ENCODE data around the gene SIN3B. TPM values are rescaled to one million over a fixed set of nuclear protein-coding genes. Genes with fewer than 3 reads are reported as not detected.

SIN3B gene
- total RNA-seq, 1 experiment from 2014 or later: 14.5 TPM

DNA sequence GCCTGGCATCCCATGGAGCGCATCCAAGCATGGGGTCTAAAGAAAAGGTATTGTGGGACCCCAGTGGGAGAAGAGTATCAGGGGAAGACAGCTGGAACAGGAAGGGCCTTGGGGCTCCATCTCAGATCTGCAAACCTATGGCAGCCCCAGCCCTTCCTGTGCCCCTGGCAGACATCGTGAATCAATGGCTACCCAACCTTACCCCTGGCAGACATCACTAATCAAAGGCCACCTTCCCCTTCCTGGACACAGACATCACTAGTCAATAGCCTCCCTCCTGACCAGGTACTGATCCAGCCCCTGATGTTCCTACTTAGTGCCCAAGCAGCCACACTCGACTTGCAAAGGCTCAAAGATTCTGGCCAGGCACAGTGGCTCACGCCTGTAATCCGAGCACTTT is 75.4 kb downstream of the SIN3B start:
- no peak for DNase-seq (ENCODE audit: low read depth)

DNA sequence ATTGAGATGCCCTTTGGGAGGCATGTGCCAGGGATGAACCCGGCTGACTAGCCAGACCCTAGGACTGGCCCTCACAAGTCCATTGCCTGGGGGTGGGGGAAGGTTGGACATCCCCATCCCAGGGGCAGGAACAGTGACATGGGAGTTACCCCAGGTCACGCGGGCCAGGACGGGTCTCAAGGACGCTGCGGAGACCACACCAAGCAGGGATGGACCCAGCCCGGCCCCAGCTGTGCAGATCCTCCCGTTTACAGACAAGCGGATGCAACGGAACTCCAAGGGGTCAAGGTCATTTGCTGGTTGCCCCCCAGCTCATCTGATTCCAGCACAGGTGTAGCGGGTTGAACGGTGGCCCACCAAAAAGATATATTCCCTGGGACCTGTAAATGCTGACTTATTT is 79.6 kb downstream of the SIN3B start:
- DNase-seq (ENCODE audit: low read depth): no peak

DNA sequence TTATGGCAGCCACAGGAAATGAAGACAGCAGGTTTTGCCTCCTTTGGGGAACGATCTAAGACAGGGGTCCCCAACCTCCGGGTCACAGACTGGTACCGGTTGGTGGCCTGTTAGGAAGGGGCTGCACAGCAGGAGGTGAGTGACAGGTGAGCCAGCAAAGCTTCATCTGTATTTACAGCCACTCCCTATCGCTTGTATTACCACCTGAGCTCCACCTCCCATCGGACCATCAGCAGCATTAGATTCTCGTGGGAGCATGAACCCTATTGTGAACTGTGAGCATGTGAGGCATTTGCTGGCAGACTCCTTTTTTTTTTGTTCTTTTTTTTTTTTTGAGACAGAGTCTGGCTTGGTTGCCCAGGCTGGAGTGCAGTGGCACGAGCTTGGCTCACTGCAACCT is 81.8 kb downstream of the SIN3B start:
- no peak for DNase-seq (ENCODE audit: low read depth)

DNA sequence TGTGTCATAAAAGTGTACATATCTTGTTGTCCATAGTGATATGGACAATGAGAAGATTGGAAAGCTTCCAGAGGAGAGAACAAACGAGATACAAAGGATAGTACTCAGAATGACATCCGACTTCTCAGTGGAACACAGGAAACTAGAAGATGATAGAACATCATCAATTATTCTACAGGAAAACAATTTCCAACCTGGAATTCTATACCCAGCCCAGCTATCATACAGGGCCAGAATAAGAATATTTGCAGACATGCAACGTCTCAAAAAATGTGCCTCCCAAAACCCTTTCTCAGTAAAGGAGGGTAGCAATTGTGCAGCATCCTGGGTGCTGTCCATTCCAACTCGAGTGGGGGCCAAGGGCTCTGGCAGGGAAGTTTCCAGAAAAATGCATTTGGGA is 83.6 kb downstream of the SIN3B start:
- DNase-seq (ENCODE audit: low read depth): no peak

DNA sequence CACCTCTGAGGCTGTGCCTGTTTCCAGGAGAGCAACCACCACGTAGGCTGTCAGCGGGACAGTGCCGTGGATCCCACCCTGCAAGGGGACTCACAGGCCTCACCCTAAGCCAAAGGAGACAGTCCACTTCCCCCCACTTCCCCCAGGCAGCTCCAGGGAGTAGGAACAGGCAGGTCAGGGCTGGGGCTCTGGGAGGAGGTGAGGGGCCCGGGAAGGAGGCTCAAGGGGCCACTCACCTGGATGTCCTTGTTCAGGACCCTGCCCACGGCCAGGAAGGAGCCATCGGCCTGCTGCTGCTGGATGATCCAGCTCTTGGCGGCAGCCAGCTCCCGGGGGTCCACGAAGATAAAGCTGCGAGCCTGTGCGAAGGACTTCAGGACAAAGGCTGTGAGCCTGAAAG is 85.2 kb downstream of the SIN3B start:
- no peak for DNase-seq (ENCODE audit: low read depth)

DNA sequence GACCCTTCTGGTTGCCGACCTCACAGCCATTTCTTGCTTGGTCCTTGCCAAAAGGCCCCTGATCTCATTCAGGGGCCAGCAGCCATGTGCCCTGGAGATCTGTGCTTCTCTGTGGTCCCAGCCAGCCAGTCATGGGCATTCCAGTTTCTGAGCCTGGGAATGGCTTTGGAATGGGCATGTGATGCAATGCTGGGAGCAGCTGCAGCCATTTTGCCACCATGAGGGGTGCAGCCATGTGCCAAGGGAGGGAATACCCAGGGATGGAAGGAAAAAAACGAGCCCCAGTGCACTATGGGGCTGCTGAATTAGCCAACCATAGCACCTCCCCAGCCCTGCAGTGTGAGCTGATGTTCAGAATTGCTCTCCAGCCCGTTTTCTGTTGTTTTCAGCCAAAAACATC is 85.9 kb downstream of the SIN3B start:
- no peak for DNase-seq (ENCODE audit: low read depth)

DNA sequence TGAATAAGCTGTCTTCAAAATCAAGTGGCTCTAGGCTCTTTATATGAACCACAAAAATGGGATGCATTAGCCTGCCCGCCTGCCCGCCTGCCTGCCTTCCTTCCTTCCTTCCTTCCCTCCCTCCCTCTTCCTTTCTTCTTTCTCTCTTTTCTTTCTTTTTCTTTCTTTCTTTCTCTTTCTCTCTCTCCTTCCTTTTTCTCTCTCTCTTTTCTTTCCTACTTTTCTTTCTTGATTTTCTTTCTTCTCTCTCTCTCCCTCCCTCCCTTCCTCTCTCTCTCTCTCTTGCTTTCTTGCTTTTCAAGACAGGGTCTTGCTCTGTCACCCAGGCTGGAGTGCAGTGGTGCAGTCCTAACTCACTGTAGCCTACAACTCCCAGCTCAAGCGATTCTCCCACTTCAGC is 86.5 kb downstream of the SIN3B start:
- DNase-seq (ENCODE audit: low read depth): no peak

DNA sequence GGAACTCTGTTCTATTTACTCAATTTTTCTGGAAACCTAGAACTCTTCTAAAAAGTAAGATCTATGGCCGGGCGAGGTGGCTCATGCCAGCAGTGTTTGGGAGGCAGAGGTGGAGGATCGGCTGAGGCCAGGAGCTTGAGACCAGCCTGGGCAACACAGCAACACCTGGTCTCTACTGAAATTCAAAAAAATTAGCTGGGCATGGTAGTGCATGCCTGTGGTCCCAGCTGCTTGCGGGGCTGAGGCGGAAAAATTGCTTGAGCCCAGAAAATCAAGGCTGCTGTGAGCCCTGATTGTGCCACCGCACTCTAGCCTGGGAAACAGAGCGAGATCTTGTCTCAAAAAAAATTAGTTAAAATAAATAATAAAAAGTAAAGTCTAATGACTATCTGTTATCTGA is 88.2 kb downstream of the SIN3B start:
- DNase-seq (ENCODE audit: low read depth): no peak

DNA sequence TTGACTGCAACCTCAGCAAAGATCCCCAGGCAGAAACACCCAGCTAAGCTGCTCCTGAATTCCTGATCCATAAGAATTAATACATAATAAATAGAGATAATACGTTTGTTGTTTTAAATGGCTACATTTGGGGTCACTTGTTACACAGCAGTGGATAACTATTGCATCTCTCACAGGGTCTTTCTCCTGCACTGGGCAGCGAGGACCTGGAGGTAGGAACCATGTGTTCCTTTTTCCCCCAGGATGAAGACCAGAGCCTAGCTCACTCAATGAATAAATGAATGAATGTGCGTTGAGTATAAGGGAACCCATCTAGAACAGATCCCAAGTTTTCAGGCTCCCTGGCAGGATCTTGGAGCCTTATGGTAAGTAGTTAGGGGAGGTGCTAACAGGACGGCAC is 90.3 kb downstream of the SIN3B start:
- DNase-seq (ENCODE audit: low read depth): no peak

DNA sequence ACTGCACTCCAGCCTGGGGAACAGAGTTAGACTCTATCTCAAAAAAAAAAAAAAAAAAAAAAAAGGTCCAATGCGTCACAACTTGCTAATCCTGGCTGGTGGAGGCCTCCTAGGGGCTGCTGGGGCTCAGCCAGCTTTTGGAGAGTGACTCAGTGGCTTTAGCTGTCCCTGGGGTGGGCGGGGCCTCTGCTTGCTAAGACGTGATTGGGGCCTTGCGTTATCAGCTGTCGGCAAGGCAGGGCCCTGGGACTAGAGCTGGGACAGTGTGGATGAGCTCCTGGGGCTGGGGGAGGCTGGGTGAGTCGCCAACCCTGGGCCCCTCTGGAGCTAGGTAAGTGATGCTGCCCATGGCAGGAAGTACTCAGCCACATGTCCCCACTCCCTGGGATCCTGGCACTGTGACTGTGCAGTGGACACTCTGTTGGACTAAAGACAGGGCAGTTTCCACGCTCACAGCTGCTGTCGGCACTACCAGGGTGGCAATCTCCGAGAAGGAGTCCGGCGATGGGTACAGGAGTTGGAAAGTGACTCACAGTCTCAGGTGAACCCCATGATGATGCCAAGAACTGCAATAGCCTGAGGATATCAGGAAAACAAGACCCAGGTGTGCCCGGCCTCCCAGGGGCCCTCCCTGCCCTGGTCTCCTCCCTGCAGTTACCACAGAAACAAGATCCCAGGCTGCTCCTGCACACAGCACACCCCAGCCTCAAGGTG is 91.8 kb downstream of the SIN3B start:
- peak; percentile 89 for DNase-seq (ENCODE audit: low read depth)

DNA sequence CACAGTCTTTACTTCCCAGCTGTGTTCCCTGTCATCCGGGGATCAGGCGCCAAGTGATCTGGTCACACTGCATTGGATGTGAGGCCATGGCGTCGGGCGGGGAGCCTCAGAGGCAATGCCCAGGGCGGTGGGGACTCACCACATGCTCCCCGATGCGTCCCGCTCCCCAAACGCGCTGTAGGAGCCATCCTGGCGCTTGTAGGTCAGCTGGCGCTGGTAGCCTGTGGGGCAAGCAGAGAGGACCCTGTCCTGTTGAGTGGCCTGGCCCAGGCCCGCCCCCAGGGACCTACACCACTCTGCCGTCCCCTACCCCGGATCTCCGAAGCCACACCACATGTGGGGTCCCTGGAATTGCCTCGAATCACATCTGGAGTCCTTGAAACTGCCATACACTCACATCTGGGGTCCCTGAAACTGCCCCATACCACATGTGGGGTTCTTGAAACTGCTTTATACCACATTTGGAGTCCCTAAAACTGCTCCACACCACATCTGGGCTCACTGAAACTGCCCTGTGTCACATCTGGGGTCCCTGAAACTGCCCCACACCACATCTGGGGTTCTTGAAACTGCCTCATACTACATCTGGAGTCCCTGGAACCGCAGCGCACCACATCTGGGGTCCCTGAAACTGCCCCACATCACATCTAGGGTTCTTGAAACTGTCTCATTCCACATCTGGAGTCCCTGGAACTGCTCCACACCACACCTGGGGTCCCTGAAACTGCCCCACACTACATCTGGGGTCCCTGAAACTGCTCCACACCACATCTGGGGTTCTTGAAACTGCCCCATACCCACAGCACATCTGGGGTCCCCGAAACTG is 92.8 kb downstream of the SIN3B start:
- DNase-seq (ENCODE audit: low read depth): no peak

DNA sequence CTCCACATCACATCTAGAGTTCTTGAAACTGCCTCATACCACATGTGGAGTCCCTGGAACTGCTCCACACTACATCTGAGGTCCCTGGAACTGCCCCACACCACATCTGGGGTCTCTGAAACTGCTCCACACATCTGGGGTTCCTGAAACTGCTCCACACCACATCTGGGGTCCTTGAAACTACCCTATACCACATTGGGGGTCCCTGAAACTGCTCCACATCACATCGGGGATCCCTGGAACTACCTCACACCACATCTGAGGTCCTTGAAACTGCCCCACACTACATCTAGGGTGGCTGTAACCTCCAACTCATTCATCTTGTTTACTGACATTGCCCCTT is 93.4 kb downstream of the SIN3B start:
- no peak for DNase-seq (ENCODE audit: low read depth)

DNA sequence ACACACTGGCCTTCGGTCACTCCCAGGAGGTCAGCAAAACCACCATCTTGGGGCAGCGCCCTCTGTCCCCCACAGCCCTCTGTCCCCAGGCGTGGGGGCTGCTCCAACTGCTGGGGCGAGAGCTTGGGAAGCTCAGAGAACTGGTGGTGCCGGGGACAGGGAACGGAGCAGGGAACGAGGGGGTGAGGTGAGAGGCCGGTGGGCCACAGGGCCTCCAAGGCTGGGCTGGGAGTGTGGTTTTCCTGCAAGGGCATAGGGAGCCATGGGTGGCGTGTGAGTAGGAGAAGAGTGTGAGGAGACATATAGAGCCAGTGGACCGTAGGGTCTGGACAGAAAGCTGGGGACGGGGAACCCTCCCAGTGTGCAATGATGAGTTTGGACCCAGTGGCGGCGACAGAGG is 93.8 kb downstream of the SIN3B start:
- DNase-seq (ENCODE audit: low read depth): no peak

DNA sequence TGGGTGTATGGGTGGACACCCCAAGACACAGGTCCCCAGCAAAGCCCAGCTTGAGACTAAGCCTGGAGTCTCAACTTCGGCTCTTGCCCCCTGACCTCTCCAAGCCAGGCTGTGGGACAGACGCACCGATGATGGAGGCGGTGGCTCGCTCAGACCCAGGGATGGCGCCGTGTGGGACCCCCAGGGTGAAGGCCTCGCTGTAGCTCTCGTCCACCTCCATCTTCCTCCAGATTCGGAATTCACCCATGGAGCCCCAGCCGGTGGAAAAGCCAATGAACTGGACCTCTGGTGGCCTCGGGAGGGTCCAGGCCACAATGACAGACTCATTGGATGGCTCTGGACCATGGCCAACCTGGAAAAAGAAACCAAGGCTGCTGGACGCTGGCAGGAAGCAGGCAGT is 98.7 kb downstream of the SIN3B start:
- no peak for DNase-seq (ENCODE audit: low read depth)

DNA sequence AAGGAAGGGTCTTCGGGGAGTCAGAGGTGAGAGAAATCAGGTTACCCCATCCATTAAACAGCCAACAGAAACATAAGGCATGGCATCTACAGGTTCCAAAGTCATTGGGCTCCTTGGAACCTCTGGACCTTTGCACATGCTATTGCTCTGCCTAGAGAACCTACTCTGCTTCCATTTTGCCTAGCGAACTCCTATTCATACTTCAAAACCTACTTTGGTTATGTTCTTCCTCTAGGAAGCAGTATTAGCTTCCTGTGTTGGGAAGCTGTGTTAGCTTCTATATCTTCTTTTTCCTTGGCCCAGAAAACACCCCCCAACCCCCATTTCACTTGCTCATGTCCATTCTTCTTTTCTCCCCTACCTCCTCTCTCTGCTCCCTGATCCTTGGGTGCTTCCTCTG is 99.2 kb downstream of the SIN3B start:
- DNase-seq (ENCODE audit: low read depth): no peak

DNA sequence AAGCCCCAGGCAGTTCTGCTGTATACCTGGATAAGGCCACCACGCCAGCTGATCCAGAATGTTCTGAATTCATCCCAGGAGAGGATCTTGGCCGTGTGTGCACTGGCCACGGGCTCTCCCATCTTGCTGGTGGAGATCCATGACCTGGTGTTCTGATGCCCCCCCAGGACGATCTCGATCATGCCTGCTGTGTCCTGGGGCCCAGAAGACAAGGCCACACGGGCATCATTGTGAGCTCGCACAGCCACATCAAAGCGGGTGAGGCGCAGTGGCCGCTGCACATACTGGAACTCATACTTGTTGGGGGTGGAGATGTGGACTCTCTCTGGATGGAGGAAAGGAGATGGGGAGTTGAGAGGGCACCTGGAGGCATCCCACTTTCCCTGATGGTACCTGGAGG is 99.7 kb downstream of the SIN3B start:
- no peak for DNase-seq (ENCODE audit: low read depth)

Other genes starting within 250 kb of the SIN3B start
- gene MED26, start 201.2 kb upstream of the SIN3B start, total RNA-seq (2014; rRNA removed; shearing (Covaris generic)): 4.0 and 9.2 TPM in 2 replicates
- 135 and 174 TPM in 2 replicates for gene SMIM7, start 169.3 kb upstream of the SIN3B start, total RNA-seq (2014; rRNA removed; shearing (Covaris generic))
- 3.5 and 8.2 TPM in 2 replicates for gene TMEM38A, start 168.3 kb upstream of the SIN3B start, total RNA-seq (2014; rRNA removed; shearing (Covaris generic))
- not detected in 2 replicates for gene NWD1, start 109.6 kb upstream of the SIN3B start, total RNA-seq (2014; rRNA removed; shearing (Covaris generic))
- gene F2RL3, start 59.6 kb downstream of the SIN3B start, total RNA-seq (2014; rRNA removed; shearing (Covaris generic)): not detected in 2 replicates
- not detected in 2 replicates for gene CPAMD8, start 197.4 kb downstream of the SIN3B start, total RNA-seq (2014; rRNA removed; shearing (Covaris generic))
- gene HAUS8, start 246.1 kb downstream of the SIN3B start, total RNA-seq (2014; rRNA removed; shearing (Covaris generic)): 20.9 and 23.7 TPM in 2 replicates
- 33.0 and 57.0 TPM in 2 replicates for gene MYO9B, start 246.4 kb downstream of the SIN3B start, total RNA-seq (2014; rRNA removed; shearing (Covaris generic))